Activated CD8-positive, alpha-beta T cell treated with anti-CD3 and anti-CD28 coated beads for 36 hours (primary cell): ENCODE data around the gene TENT4A. TPM values are rescaled to one million over a fixed set of nuclear protein-coding genes. Genes with fewer than 3 reads are reported as not detected.

Experiments used
- ATAC-seq: fragments of 200-7000 bp; cut with Tn5 transposase; one replicate; pipeline ENCODE4 v1.10.0; 2021; ENCODE audit warnings: mild to moderate bottlenecking, moderate library complexity
- CTCF ChIA-PET: fragments of 350-600 bp; sonication (Branson Sonifier 250); formaldehyde crosslinking; loops from one replicate; lab custom pipeline; 2021; ENCODE audit warnings: antibody characterized with exemption; lab: Charles Lee
- POLR2A ChIA-PET: fragments of 350-600 bp; sonication (Branson Sonifier 250); formaldehyde crosslinking; loops from one replicate; lab custom pipeline; 2021; ENCODE audit warnings: antibody characterized with exemption; lab: Charles Lee
- DNase-seq: peaks from one replicate; pipeline ENCODE4 v3.0.0-alpha.2; 2020
- H3K27ac Mint-ChIP-seq: one replicate; pipeline ENCODE4 v1.8.0; 2021; ENCODE audit warnings: mild to moderate bottlenecking, mixed read lengths
- H3K27me3 Mint-ChIP-seq: one replicate; pipeline ENCODE4 v1.8.0; 2021; ENCODE audit warnings: mixed read lengths
- H3K36me3 Mint-ChIP-seq: one replicate; pipeline ENCODE4 v1.8.0; 2021; ENCODE audit warnings: low read depth, mixed read lengths
- H3K4me1 Mint-ChIP-seq: one replicate; pipeline ENCODE4 v1.8.0; 2021; ENCODE audit warnings: low read depth, mixed read lengths
- H3K4me3 Mint-ChIP-seq: one replicate; pipeline ENCODE4 v1.8.0; 2021; ENCODE audit warnings: mild to moderate bottlenecking, moderate library complexity, mixed read lengths
- H3K9me3 Mint-ChIP-seq: one replicate; pipeline ENCODE4 v1.8.0; 2021; ENCODE audit warnings: mixed read lengths
- CTCF ChIP-seq: fragments of 200-600 bp; IDR thresholded peaks from one replicate; pipeline ENCODE4 v1.8.0; 2022; ENCODE audit warnings: antibody characterized with exemption, mild to moderate bottlenecking
- intact Hi-C: fragments of 100-400 bp; cut with micrococcal nuclease; formaldehyde crosslinking; loops from one replicate; pipeline ENCODE4 v1.10.0; 2022
- total RNA-seq, 2 experiments: library from RNA; stranded (reverse); gene quantifications; one replicate each; pipeline ENCODE4 v1.2.3, GENCODE V29; 2021

TENT4A gene
- total RNA-seq, 2 experiments from 2014 or later = 50.6 to 51.9 TPM

- no peak for TF ChIP-seq CTCF
- intact Hi-C loops = no loop called here
- ChIA-PET CTCF (interaction anchor here (1.1 kb wide), 1 partner anchor 8 kb away, joined by 5 read pairs; no protein-coding TSS in a partner anchor), POLR2A (interaction anchor here (1.0 to 1.6 kb wide), 4 partner anchors 8 to 19 kb away, joined by 3 to 5 read pairs (median 4); no protein-coding TSS in a partner anchor)
- Mint-ChIP-seq H3K9me3 (no peaks in the 10 kb centered on the region), H3K4me1 (peaks cover 50% of the 10 kb centered on the region), H3K27me3 (no peaks in the 10 kb centered on the region), H3K36me3 (peaks cover 58% of the 10 kb centered on the region), H3K27ac (peak overlapping the region; percentile 86), H3K4me3 (peak overlapping the region; percentile 1)
- DNase-seq = no peak
- peak; percentile 66 for ATAC-seq
These were observed 24.1 kb downstream of the TENT4A start for GRCh38 chr5:6737043-6737941.

GRCh38 chr5:6739603-6740002 is 26.4 kb downstream of the TENT4A start:
- peaks cover 31% of the 10 kb centered on the region for H3K4me1 Mint-ChIP-seq
- ChIA-PET POLR2A (interaction anchor here (1.0 kb wide), 1 partner anchor 11 kb away, joined by 3 read pairs; no protein-coding TSS in a partner anchor), CTCF (interaction anchor here (0.8 kb wide), 1 partner anchor 26 kb away, joined by 3 read pairs; no protein-coding TSS in a partner anchor)
- peaks cover 48% of the 10 kb centered on the region for H3K36me3 Mint-ChIP-seq
- ATAC-seq (no peak), DNase-seq (no peak)
- no peak overlapping the region for H3K27ac Mint-ChIP-seq
- H3K4me3 Mint-ChIP-seq = no peak overlapping the region
- H3K27me3 Mint-ChIP-seq = no peaks in the 10 kb centered on the region
- intact Hi-C loops = no loop called here
- no peak for TF ChIP-seq CTCF
- no peaks in the 10 kb centered on the region for H3K9me3 Mint-ChIP-seq

DNA sequence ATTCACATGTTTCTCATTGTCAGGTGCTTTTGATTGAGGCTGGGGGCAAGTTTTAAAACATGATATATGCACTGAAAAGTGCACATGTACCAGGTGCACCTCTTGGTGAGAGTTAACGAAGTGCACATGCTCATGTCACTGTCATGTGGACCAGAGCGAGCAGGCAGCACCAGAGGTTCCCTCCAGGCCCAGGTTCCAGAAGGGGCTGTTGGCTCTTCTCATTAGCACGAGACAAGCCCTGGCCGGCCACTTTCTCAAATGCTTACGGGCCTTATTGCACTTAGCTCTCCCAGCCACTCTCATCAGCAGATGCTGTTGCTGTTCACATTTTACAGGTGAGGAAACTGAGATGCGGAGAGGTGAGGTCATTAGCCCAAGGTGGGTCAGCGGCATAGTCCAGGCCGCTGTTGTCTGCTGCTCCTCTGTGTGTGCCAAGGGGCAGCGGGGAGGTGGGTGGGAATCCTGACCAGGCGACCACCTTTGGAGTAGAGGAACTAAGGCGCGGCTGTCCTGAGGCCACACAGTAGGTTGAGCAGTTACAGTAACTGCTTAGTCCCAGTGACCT is 27.4 kb downstream of the TENT4A start:
- Mint-ChIP-seq H3K27ac (no peak overlapping the region), H3K36me3 (peaks cover 50% of the 10 kb centered on the region), H3K9me3 (no peaks in the 10 kb centered on the region), H3K4me1 (peaks cover 24% of the 10 kb centered on the region), H3K27me3 (no peaks in the 10 kb centered on the region), H3K4me3 (no peak overlapping the region)
- no peak for TF ChIP-seq CTCF
- ATAC-seq (no peak), DNase-seq (no peak)
- intact Hi-C loops = no loop called here
- POLR2A ChIA-PET = no interaction called here
- CTCF ChIA-PET = no interaction called here

DNA sequence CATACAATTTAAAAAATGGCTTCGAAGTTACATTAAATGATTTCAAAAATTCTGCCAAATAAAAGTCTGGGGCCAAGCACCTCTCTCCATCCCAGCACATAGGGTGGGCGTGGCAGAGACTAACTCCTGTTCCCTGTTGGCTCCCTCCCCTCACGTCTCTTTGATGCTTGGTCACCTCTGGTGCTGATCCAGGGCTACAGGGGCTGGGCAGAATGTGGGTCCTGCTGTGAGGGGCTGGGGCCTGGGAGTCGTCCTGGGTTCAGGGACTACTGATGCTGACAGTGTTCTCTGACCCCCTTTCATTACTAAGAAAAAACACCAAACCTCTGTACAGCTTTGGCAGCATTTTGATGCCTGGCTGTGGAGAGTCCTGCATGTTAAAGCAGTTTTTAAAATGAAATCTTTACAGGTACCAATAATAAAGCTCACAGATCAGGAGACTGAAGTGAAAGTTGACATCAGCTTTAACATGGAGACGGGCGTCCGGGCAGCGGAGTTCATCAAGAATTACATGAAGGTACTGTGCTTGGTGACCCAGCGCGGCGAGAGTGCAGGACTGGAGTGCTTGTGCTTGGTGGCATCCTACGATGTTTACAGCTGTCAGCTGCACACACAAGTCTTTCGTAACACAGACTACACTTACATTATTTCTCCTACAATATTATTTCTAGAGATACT is 29.0 kb downstream of the TENT4A start:
- no peak for TF ChIP-seq CTCF
- no peaks in the 10 kb centered on the region for H3K27me3 Mint-ChIP-seq
- intact Hi-C loops = no loop called here
- DNase-seq (no peak), ATAC-seq (no peak)
- peaks cover 12% of the 10 kb centered on the region for H3K4me1 Mint-ChIP-seq
- POLR2A ChIA-PET = no interaction called here
- CTCF ChIA-PET = no interaction called here
- H3K36me3 Mint-ChIP-seq = peaks cover 51% of the 10 kb centered on the region
- no peak overlapping the region for H3K4me3 Mint-ChIP-seq
- no peak overlapping the region for H3K27ac Mint-ChIP-seq
- H3K9me3 Mint-ChIP-seq = no peaks in the 10 kb centered on the region
